CD4-positive, alpha-beta memory T cell (primary cell): ENCODE results near the gene FOXP1. TPM values are rescaled to one million over a fixed set of nuclear protein-coding genes. Genes with fewer than 3 reads are reported as not detected.

Experiments
- CTCF ChIA-PET: fragments of 350-600 bp; sonication (Branson Sonifier 250); formaldehyde crosslinking; loops from one replicate; lab custom pipeline; 2021; ENCODE audit warnings: inconsistent platforms; ENCODE audit not compliant: partially characterized antibody; lab: Charles Lee
- POLR2A ChIA-PET: fragments of 350-600 bp; sonication (Branson Sonifier 250); formaldehyde crosslinking; loops from one replicate; lab custom pipeline; 2021; ENCODE audit not compliant: partially characterized antibody; lab: Charles Lee
- DNase-seq, 5 donors: peaks; one replicate each; pipeline versions ENCODE4 v3.0.0 to v3.0.0-alpha.2; 2020 to 2022; ENCODE audit warnings: mixed read lengths in 1 of 5
- H3K27ac ChIP-seq: one replicate; pipeline ENCODE4 v1.7.0; 2013; ENCODE audit warnings: low read depth, low read length
- H3K27me3 ChIP-seq: 2 replicates; pipeline ENCODE4 v1.7.0; 2013; ENCODE audit warnings: mild to moderate bottlenecking, low read length, moderate library complexity; ENCODE audit not compliant: insufficient read depth
- H3K36me3 ChIP-seq: 2 replicates; pipeline ENCODE4 v1.7.0; 2013; ENCODE audit warnings: mild to moderate bottlenecking, low read length, moderate library complexity; ENCODE audit not compliant: insufficient read depth
- H3K4me1 ChIP-seq: 2 replicates; pipeline ENCODE4 v1.7.0; 2013; ENCODE audit warnings: mild to moderate bottlenecking, low read length, moderate library complexity; ENCODE audit not compliant: insufficient read depth
- H3K4me3 ChIP-seq, 2 donors: one replicate each; pipeline ENCODE4 v1.7.0; 2013; ENCODE audit warnings: low read length in 2 of 2, mild to moderate bottlenecking in 1 of 2
- H3K9me3 ChIP-seq, 2 donors: one replicate each; pipeline ENCODE4 v1.7.0; 2013; ENCODE audit warnings: low read length in 2 of 2, control low read depth in 1 of 2; ENCODE audit not compliant: control insufficient read depth in 1 of 2
- H3K27ac Mint-ChIP-seq, 7 donors: one replicate each; pipeline ENCODE4 v1.8.0; 2020 to 2021; ENCODE audit warnings: mixed read lengths in 7 of 7, mild to moderate bottlenecking in 6 of 7, inconsistent platforms in 3 of 7, moderate library complexity in 3 of 7
- H3K27me3 Mint-ChIP-seq, 2 donors: one replicate each; pipeline ENCODE4 v1.8.0; 2020 to 2021; ENCODE audit warnings: mixed read lengths in 2 of 2
- H3K36me3 Mint-ChIP-seq, 2 donors: one replicate each; pipeline ENCODE4 v1.8.0; 2020 to 2021; ENCODE audit warnings: mixed read lengths in 2 of 2, inconsistent platforms in 1 of 2, mild to moderate bottlenecking in 1 of 2
- H3K4me1 Mint-ChIP-seq, 4 donors: one replicate each; pipeline ENCODE4 v1.8.0; 2020 to 2021; ENCODE audit warnings: mixed read lengths in 4 of 4, mild to moderate bottlenecking in 1 of 4
- H3K4me3 Mint-ChIP-seq, 8 donors: one replicate each; pipeline ENCODE4 v1.8.0; 2020 to 2021; ENCODE audit warnings: mixed read lengths in 8 of 8, mild to moderate bottlenecking in 7 of 8, moderate library complexity in 6 of 8, inconsistent platforms in 3 of 8
- H3K9me3 Mint-ChIP-seq, 8 donors: one replicate each; pipeline ENCODE4 v1.8.0; 2020 to 2021; ENCODE audit warnings: mixed read lengths in 8 of 8, mild to moderate bottlenecking in 5 of 8, inconsistent platforms in 3 of 8, moderate library complexity in 1 of 8
- intact Hi-C: fragments of 100-400 bp; cut with micrococcal nuclease; formaldehyde crosslinking; loops from one replicate; pipeline ENCODE4 v1.15.1; 2023
- polyA plus RNA-seq, 2 donors: library from polyadenylated mRNA; unstranded; fragments of 300-500 nt; fragmentation: Illumina TruSeq; gene quantifications; one replicate each; pipeline ENCODE4 v1.2.3, GENCODE V29; 2021
- total RNA-seq, 2 experiments: library from RNA; stranded (reverse); gene quantifications; one replicate each; pipeline ENCODE4 v1.2.3, GENCODE V29; 2021

Gene FOXP1
- total and polyA plus RNA-seq, 4 experiments from 2014 or later: 189 to 348 (median 279) TPM

DNA sequence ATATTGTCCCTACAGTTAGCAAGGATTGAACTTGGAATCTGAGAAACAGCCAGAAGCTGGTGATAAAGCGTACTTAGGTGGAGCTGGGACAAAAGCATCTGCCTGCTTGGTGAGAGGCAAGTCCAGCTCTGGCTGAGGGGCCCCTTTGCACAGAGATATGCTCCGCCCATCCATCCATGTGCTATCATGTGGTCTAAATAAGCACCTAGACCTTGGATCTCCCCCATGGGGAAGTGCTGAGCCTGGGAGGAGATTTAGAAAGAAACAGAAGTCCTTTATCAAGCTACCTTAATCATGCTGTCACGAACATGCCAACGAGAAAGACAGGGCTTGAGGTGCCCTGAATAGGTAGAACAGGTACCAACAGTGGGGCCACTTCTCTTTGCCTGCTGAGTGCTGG is 369.5 kb downstream of the FOXP1 start:
- Mint-ChIP-seq H3K27ac (no peak overlapping the region), H3K27me3 (no peaks in the 10 kb centered on the region), H3K9me3 (peaks cover 0 to 2% (median 0%) of the 10 kb centered on the region in 8 donors), H3K36me3 (peaks cover 18 to 36% of the 10 kb centered on the region in 2 donors), H3K4me3 (no peak overlapping the region), H3K4me1 (peaks cover 37 to 63% (median 41%) of the 10 kb centered on the region in 4 donors)
- Histone ChIP-seq H3K36me3 (no peaks in the 10 kb centered on the region), H3K4me3 (no peak overlapping the region), H3K27me3 (no peaks in the 10 kb centered on the region), H3K4me1 (peaks cover 23% of the 10 kb centered on the region), H3K9me3 (no peaks in the 10 kb centered on the region), H3K27ac (no peak overlapping the region)
- CTCF ChIA-PET: interaction anchor here (0.9 kb wide), 1 partner anchor 15 kb away, joined by 3 read pairs; no protein-coding TSS in a partner anchor
- no peak for DNase-seq
- intact Hi-C loops: no loop called here
- POLR2A ChIA-PET: no interaction called here

DNA sequence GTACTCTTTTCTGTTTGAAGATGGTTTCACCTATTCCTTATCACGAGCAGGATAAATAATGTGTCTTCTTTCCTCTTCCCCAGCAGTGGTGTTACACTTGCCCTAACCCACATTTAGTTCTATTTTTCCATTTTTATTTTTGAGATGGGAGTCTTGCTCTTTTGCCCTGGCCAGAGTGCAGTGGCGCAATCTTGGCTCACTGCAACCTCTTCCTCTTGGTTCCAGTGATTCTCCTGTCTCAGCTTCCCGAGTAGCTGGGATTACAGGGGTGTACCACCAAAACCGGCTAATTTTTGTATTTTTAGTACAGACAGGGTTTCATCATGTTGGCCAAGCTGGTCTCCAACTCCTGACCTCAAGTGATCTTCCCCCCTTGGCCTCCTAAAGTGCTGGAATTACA is 372.4 kb downstream of the FOXP1 start:
- Histone ChIP-seq H3K27me3 (no peaks in the 10 kb centered on the region), H3K4me3 (no peak overlapping the region), H3K9me3 (no peaks in the 10 kb centered on the region), H3K27ac (no peak overlapping the region), H3K36me3 (no peaks in the 10 kb centered on the region), H3K4me1 (peaks cover 29% of the 10 kb centered on the region)
- ChIA-PET POLR2A (no interaction called here), CTCF (no interaction called here)
- no peak for DNase-seq
- Mint-ChIP-seq H3K27me3 (no peaks in the 10 kb centered on the region), H3K4me1 (peaks cover 40 to 66% (median 55%) of the 10 kb centered on the region in 4 donors), H3K9me3 (peaks cover 0 to 2% (median 0%) of the 10 kb centered on the region in 8 donors), H3K27ac (peak overlapping the region in 4 of 7 donors; percentile 10 to 79 (median 58)), H3K36me3 (peaks cover 9 to 22% of the 10 kb centered on the region in 2 donors), H3K4me3 (peak overlapping the region in 1 of 8 donors; percentile 28)
- intact Hi-C loops: no loop called here

DNA sequence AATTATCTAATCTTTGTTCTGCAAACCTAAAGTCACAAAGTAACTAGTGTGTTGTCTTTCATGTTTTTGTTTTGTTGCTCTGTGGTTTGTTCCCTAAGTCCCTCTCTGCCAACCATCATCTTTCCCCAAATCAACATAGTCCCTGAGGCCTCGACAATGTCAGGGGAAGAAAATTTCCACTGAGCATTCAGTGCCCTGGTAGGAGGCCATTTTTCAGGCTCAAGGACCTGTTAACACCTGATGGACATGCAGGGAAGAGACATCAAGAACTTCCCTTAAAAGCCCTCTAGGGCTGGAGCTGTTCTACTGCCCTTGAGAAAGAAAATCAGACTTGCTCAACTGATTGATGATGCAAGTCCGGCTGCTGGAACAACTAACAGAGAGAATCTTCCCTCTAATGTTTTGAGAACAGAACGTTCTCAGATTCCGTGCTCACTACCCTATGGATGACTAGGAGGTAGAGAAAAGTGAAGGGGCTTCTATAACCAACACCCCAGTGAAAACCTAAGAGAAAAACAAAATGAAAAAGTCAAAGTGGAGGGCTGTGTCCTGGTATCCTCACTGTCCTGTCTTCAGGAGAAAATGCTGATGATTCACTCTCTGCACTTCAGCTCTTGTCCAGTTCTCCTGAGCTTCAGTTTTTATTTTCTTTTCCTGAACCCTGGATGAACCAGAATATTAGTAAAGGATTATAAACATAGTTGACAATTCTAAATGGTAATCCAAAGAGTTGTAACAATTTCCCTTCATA is 373.1 kb downstream of the FOXP1 start:
- no peak for DNase-seq
- Histone ChIP-seq H3K27ac (no peak overlapping the region), H3K4me3 (no peak overlapping the region), H3K9me3 (no peaks in the 10 kb centered on the region), H3K4me1 (peaks cover 29% of the 10 kb centered on the region), H3K27me3 (no peaks in the 10 kb centered on the region), H3K36me3 (no peaks in the 10 kb centered on the region)
- H3K27me3 Mint-ChIP-seq: no peaks in the 10 kb centered on the region
- H3K4me1 Mint-ChIP-seq: peaks cover 39 to 66% (median 55%) of the 10 kb centered on the region in 4 donors
- peaks cover 0 to 2% (median 0%) of the 10 kb centered on the region in 8 donors for H3K9me3 Mint-ChIP-seq
- H3K4me3 Mint-ChIP-seq: peak overlapping the region in 3 of 8 donors; percentile 28
- peaks cover 8 to 22% of the 10 kb centered on the region in 2 donors for H3K36me3 Mint-ChIP-seq
- intact Hi-C loops: no loop called here
- ChIA-PET CTCF (no interaction called here), POLR2A (no interaction called here)
- peak overlapping the region in 4 of 7 donors; percentile 20 to 68 (median 40) for H3K27ac Mint-ChIP-seq

DNA sequence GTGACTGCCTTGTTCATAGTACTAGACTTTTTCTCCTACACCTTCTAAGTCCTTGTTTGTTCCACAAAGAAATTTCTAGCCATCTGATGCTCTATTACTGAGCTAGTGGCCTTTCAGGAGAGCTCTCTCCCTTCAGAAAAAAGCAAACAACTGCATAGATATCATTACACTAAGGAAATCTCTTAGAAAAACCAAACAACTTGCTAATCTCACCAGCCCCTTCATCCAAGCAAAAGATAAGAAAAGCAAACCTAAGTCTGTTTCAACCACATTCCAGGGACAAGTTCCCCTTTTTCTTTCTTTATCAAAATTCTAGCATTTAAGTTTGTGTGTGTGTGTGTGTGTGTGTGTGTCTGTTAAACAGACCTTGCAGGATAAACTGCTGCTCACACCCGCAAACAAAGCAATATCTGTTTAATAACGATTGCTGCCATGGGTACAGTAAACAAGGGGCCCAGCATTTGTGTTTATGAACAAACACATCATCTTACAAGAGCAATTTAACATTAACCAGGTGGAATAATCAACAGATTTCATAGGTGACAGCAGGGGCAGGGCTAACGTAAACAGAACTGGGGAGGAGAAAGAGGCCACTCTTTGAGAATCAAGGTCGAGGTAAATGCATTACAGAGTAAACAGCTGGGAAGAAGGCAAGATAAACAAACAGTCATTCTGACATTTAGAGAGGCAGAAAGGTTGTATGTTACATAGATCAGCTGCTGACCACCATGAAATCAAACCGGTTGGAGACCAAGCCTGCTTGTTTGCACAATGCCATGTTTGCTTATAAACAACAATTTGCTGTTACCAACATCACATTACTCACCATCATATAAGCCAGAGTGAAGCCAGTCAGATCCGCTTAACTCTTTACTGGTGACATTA is 375.1 kb downstream of the FOXP1 start:
- Mint-ChIP-seq H3K27ac (peak overlapping the region; percentile 1 to 68 (median 25)), H3K4me1 (peaks cover 43 to 86% (median 62%) of the 10 kb centered on the region in 4 donors), H3K27me3 (no peaks in the 10 kb centered on the region), H3K36me3 (peaks cover 14 to 15% of the 10 kb centered on the region in 2 donors), H3K9me3 (peaks cover 0 to 2% (median 0%) of the 10 kb centered on the region in 8 donors), H3K4me3 (peak overlapping the region in 2 of 8 donors; percentile 5 to 38)
- H3K9me3 ChIP-seq: no peaks in the 10 kb centered on the region
- H3K36me3 ChIP-seq: no peaks in the 10 kb centered on the region
- no peak overlapping the region for H3K4me3 ChIP-seq
- ChIA-PET CTCF (no interaction called here), POLR2A (no interaction called here)
- DNase-seq: no peak
- intact Hi-C loops: no loop called here
- H3K27me3 ChIP-seq: no peaks in the 10 kb centered on the region
- no peak overlapping the region for H3K27ac ChIP-seq
- H3K4me1 ChIP-seq: peaks cover 29% of the 10 kb centered on the region

DNA sequence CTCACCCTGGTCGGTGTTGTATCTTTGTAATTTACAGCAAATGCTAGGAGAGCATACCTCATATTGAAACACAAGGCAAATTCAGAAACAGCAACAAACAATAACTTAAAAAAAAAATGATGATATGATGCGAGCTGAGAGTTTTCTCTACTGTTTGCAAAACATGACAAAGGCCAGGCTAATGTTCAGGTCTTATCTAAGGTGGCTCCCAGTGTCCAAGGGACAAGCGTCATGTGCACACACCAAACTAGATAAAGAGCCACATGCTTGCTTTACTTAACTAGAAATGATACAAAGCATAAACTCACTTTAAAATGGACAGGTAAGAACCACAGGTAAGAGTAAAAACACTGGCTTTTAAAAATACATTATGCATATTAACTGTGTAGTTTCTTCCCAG is 375.9 kb downstream of the FOXP1 start:
- Mint-ChIP-seq H3K4me3 (peak overlapping the region in 1 of 8 donors; percentile 42), H3K4me1 (peaks cover 47 to 92% (median 68%) of the 10 kb centered on the region in 4 donors), H3K36me3 (peaks cover 14 to 15% of the 10 kb centered on the region in 2 donors), H3K27me3 (no peaks in the 10 kb centered on the region), H3K27ac (peak overlapping the region in 1 of 7 donors; percentile 59), H3K9me3 (peaks cover 0 to 2% (median 0%) of the 10 kb centered on the region in 8 donors)
- no peaks in the 10 kb centered on the region for H3K27me3 ChIP-seq
- no peak overlapping the region for H3K27ac ChIP-seq
- H3K4me3 ChIP-seq: no peak overlapping the region
- H3K9me3 ChIP-seq: no peaks in the 10 kb centered on the region
- ChIA-PET CTCF (no interaction called here), POLR2A (no interaction called here)
- H3K4me1 ChIP-seq: peaks cover 29% of the 10 kb centered on the region
- DNase-seq: no peak
- intact Hi-C loops: no loop called here
- no peaks in the 10 kb centered on the region for H3K36me3 ChIP-seq

DNA sequence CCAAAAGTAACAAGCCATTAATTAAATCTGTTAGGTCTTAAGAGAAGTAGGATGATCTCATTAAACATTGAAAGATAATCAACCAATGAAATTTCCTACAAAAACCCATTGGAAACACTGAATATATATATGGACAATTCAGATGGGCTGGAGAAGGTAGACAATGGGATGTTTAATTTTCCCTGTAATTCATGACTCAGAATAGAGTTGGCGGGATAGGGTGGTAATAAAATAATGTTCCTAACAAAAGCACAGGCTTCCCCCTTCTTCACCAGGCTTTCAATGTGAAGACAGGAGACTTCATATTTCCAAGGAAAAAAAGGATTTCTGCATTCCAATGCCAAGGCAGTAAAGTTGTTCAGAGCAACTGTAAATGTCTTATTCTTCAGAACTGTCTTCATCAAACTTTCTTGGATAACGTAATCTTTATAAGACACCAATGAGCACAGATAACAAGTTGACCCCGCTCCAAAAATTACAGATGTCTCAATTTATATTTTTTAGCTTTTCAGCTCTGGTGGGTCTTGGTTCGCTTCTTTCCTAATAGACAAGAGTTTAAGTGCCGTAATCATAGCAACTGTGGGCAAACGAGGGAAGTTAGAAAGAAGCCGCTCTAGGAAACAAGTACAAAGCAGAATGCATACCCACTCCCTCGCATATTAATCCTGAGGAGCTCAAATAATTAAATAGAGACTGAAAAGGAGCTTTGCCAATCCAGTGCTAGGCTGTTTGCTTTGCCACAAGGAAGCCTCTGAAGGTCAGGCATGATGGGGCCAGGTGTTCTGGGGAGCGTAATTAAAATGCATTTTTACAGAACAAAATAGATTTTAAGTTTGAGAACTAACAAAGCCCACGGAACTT is 377.0 kb downstream of the FOXP1 start:
- Histone ChIP-seq H3K4me1 (peaks cover 20% of the 10 kb centered on the region), H3K4me3 (no peak overlapping the region), H3K36me3 (no peaks in the 10 kb centered on the region), H3K27me3 (no peaks in the 10 kb centered on the region), H3K27ac (no peak overlapping the region), H3K9me3 (no peaks in the 10 kb centered on the region)
- Mint-ChIP-seq H3K9me3 (no peaks in the 10 kb centered on the region), H3K27ac (no peak overlapping the region), H3K4me1 (peaks cover 46 to 81% (median 62%) of the 10 kb centered on the region in 4 donors), H3K27me3 (no peaks in the 10 kb centered on the region), H3K4me3 (no peak overlapping the region), H3K36me3 (peaks cover 12% of the 10 kb centered on the region in 2 donors)
- intact Hi-C loops: no loop called here
- POLR2A ChIA-PET: interaction anchor here (0.6 kb wide), 2 partner anchors 266 to 309 kb away, joined by 4 read pairs; no protein-coding TSS in a partner anchor
- DNase-seq: no peak
- CTCF ChIA-PET: interaction anchor here (0.6 kb wide), 1 partner anchor 16 kb away, joined by 3 read pairs; no protein-coding TSS in a partner anchor
